ENCODE measurements around the gene CHMP6.

Gene CHMP6

DNA sequence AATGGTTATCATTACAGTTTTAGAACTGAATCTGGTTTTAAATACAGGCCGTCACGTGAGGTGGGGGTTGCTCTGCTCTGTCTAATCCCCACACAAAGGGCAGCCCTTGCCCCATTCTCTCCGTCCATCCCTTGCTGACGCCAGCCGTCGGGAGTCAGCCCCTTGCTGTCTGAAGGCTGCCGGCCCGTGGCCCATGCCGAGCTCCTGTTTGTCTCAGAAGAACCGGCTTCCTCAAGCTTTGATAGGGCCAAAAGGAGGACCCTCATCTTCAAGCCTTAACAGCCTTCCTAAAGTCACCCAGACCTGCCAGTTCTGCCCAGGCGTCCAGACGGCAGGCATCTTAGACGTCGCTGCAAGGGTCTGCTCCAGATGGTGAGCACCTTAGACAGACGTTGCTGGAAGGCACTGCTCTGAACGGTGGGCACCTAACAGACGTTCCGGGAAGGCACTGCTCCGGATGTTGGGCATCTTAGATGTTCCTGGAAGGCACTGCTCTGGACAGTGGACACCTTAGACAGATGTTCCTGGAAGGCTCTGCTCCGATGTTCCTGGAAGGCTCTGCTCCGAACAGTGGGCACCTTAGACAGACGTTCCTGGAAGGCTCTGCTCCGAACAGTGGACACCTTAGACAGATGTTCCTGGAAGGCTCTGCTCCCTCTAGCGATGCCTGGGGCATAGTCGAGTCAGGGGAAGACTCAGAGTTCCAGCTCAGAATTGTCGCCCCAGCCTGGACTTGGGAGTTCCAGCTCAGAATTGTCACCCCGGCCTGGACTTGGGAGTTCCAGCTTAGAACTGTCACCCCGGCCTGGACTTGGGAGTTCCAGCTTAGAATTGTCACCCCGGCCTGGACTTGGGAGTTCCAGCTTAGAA lies 35.1 kb upstream of the CHMP6 start:
- no peak for DNase-seq

GRCh38 chr17:80957461-80957941 lies 34.1 kb upstream of the CHMP6 start:
- DNase-seq = no peak

GRCh38 chr17:80959330-80960036 lies 32.2 kb upstream of the CHMP6 start:
- DNase-seq = no peak

DNA sequence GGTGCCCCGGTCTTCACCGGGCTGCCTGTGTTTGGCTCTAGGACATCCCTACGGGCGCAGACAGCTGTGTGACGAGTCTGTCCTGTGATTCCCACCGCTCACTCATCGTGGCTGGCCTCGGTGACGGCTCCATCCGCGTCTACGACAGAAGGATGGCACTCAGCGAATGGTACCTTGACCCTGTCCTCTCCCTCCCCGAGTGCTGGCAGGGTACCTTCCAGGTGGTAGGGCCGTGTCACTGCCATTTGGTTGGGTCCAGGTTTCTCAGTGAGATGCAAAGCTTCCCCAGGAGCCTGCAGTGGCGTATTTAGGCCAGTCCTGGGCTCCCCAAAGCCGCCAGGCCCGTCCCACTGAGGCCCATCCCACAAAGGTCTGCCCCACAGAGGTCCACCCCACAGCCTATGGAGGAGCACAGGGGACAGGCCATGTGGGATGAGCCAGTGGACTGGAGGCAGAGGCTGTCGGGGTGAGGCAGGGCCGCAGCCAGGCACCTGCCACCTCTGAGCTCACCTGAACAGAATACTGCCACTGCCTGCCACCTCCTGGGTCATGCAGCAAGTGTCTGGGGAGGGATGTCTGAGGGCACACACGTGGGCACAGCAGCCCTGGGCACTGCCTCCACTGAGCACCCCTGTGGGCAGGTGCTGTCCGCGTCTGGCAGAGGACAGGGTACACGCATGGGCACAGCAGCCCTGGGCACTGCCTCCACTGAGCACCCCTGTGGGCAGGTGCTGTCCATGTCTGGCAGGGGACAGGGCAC lies 31.4 kb upstream of the CHMP6 start:
- no peak for DNase-seq

GRCh38 chr17:80960797-80961452 lies 30.7 kb upstream of the CHMP6 start:
- DNase-seq = no peak

DNA sequence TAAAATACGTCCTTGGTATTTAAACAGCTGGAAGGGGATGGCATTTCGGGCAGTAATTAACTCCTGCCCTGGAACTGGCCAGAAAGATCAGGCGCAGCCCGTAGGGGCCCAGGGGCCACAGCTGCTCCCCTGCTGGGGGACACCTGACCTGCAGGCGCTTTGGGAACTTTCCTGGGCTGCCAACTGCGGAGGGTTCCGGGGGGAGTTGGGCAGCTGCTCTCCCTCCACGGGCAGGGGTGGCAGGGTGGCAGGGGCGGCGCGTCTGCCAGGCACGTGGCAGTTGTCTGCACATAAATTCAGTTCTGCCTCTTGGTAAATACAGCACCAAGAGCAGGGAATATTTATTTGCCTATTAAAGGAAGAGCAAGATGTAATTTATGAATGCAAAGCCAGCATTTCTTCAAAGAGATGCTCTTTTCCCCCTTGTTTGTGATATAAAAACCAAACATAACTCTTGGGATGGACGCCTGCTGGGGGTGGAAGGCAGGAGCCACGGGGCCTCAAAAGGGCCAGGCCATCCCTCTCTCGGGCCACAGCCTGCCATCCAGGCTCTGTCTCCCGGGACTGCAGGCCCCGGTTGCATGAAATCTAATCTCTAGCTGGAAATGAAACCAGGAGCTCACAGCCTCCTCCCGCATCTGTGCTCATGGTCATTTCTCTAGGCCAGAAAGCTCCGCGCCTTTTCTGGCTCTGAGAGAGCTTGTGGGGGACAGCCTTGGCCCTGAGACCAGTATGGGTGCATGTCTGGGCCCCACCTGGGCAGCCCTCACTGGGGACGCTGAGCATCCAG lies 29.9 kb upstream of the CHMP6 start:
- DNase-seq = no peak

DNA sequence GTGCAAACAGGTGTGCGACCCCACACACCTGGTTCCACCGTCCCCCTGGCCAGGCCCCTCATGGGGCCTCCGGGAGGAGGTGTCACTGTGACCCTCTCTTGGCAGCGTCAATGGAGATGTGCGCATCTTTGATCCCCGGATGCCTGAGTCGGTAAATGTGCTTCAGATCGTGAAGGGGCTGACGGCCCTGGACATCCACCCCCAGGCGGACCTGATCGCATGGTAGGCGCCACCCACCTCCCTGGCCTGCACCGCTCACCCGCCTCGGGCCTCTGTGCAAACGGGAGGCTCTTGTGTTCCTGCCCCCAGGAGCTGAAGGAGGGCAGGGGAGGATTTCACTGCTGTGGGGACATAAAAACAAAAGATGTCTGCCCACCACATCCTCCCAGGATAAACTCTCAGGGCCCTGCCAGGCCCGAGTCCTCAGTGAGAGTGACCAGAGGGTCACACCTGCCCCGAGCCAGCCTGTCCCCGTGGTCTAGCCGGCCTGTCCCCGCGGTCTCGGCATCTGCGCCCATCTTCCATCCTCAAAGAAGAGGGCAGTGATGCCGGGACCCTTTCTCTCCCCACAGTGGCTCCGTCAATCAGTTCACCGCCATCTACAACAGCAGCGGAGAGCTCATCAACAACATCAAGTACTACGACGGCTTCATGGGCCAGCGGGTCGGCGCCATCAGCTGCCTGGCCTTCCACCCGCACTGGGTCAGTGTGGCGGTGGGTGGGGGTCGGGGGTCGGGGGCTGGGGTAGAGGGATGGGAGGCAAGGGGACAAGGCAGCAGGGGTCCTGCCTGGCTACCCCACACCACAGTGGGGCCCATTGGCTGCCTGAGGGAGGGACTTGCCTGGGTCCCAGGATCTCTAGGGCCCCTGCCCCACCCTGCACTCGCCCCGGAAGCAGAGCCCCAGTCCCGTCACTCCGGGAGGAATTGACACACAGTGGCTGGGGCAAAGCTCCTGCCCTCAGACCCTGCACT lies 29.0 kb upstream of the CHMP6 start:
- no peak for DNase-seq

GRCh38 chr17:80963812-80964543 lies 27.7 kb upstream of the CHMP6 start:
- no peak for DNase-seq

- DNase-seq = no peak
These were observed 27.1 kb upstream of the CHMP6 start for GRCh38 chr17:80964544-80964856.

- DNase-seq = no peak
These were observed 26.6 kb upstream of the CHMP6 start for GRCh38 chr17:80964859-80965580.

DNA sequence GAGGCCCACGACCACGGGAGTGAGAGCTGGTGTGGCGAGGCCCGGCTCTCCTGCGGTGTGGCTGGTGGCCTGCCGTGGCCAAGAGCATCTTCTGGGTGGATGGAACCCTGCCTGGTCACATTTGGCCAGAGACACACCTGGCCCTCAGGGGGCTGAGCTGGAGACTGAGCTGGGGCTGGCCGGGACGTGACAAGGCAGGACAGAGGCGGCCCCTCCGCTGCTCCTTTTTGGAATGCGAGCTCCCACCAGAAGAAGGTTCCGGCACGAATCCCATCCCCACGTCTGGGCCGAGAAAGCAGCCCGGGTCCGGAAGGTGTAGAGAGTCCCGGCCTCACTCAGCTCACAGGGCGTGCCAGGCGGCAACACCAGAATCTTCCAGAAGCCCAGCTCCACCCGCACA lies 26.0 kb upstream of the CHMP6 start:
- no peak for DNase-seq

DNA sequence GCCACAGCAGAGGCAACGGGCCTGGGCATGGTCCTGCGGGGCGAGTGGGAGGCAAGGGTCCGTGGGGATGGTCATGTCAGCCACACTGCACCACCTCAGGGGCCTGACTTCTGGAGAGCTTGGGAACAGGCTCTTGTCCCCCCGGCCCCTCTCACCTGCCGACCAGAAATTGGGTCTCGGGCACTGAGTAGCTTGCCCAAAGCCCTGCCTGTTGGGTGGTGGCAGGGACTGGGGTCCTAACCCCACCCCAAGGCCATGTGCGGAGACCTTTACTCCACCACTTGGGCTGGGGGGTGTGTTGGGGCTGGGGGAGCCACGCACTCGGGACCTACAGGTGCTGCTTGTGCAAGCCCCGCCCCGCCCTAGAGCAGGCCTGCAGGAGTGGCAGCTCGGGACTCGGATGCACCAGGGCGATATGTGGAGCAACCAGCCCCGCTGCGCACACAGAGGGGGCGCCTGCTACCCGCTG lies 24.2 kb upstream of the CHMP6 start:
- DNase-seq = no peak

DNA sequence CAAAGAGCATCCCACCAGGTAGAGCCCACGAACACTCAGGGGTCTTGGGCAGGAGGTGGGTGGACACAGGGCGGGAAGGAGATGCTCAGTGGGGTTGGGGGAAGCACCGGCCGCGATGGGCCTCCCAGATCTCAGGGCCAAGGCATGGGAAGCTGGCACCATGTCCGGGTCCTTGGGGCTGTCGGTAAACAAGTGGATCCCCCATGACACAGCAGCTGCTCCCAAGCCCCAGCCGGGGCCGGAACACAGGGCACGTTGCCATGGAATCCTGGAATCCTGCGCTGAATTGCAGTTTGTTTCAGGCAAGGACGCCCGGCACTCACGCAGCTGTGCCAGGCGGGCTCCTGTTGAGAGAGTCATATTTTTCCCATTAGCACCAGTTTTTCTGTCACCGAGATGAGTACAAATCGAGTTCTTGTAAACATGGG lies 23.0 kb upstream of the CHMP6 start:
- DNase-seq = no peak

- no peak for DNase-seq
These were observed 22.5 kb upstream of the CHMP6 start for GRCh38 chr17:80969030-80969673.

DNA sequence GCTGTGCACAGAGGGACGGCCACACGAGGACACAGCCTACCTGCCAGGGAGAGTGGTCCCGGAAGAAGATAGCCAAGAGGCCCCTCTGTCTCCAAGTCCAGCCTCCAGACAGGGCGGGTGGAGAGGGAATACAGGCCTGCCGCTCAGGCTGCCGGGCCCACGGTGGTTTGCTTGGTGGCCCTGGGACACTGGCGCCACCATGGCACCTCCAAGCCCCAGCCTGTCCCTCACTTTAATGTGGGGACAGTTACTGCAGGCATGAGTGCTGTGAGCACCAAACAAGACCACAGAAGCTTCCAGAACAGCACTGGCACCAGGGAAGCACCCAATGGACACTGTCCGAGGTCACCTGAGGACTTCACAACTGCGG lies 22.0 kb upstream of the CHMP6 start:
- no peak for DNase-seq

GRCh38 chr17:80970044-80970761 lies 21.4 kb upstream of the CHMP6 start:
- DNase-seq = no peak

GRCh38 chr17:80970762-80971703 lies 20.6 kb upstream of the CHMP6 start:
- no peak for DNase-seq
